ENCODE measurements around the gene LRFN5. TPM values are rescaled to one million over a fixed set of nuclear protein-coding genes. Genes with fewer than 3 reads are reported as not detected.
A peak's percentile ranks its signal among the peaks of the same experiment; 100 is the strongest.

LRFN5 gene
- total and polyA plus RNA-seq, 2 of the 13 experiments (the other 11 are each of a cell fraction or from before 2014, with no cell fraction given): not detected

- TF ChIP-seq ZGPAT (CRISPR knock-in tag; IDR thresholded peaks at IDR 0.05): peak; percentile 36; the same call in 1 of the 2 replicates
- no peak for TF ChIP-seq PCBP1 (IDR thresholded peaks at IDR 0.05; ENCODE audit: borderline replicate concordance, low read depth, low read length)
- no peak for TF ChIP-seq SNAPC4 (CRISPR knock-in tag; IDR thresholded peaks at IDR 0.05)
- TF ChIP-seq ZNF782 (CRISPR knock-in tag; IDR thresholded peaks at IDR 0.05; ENCODE audit: borderline replicate concordance): no peak
- TF ChIP-seq ZNF136 (CRISPR knock-in tag; IDR thresholded peaks at IDR 0.05; ENCODE audit: low read depth): no peak
- no peak for TF ChIP-seq ZNF839 (CRISPR knock-in tag; IDR thresholded peaks at IDR 0.05; ENCODE audit: borderline replicate concordance)
- TF ChIP-seq ZBTB21 (CRISPR knock-in tag; IDR thresholded peaks at IDR 0.05): no peak
- TF ChIP-seq KMT2A (CRISPR knock-in tag; IDR thresholded peaks at IDR 0.05): no peak
- TF ChIP-seq CCAR2 (optimal IDR thresholded peaks at IDR 0.05; ENCODE audit: low read depth, low read length): no peak
- no peak for TF ChIP-seq BATF2 (CRISPR knock-in tag; IDR thresholded peaks at IDR 0.05)
- TF ChIP-seq POGZ (CRISPR knock-in tag; IDR thresholded peaks at IDR 0.05): peak; percentile 67
- TF ChIP-seq ZNF607 (CRISPR knock-in tag; IDR thresholded peaks at IDR 0.05; ENCODE audit: borderline replicate concordance): no peak
- TF ChIP-seq ZNF263 (CRISPR knock-in tag; IDR thresholded peaks at IDR 0.05): no peak; the same call in 1 of the 2 replicates
- 0 out of 2 replicates have a peak, but pooled peaks have one; percentile 53 for TF ChIP-seq ESRRA (CRISPR knock-in tag; IDR thresholded peaks at IDR 0.05; ENCODE audit: low read depth)
- TF ChIP-seq NBN (conservative IDR thresholded peaks at IDR 0.05): no peak
- TF ChIP-seq MXD3 (CRISPR knock-in tag; IDR thresholded peaks at IDR 0.05): no peak
- TF ChIP-seq MTA1 (CRISPR knock-in tag; IDR thresholded peaks at IDR 0.05; ENCODE audit: borderline replicate concordance): no peak
- no peak for TF ChIP-seq ETV5 (CRISPR knock-in tag; IDR thresholded peaks at IDR 0.05; ENCODE audit: borderline replicate concordance)
- TF ChIP-seq ZNF343 (CRISPR knock-in tag; IDR thresholded peaks at IDR 0.05): no peak
These were observed 56.2 kb downstream of the LRFN5 start (continued) for GRCh38 chr14:41662780-41663472.

All from HepG2 (cell line).